Measurements from ENCODE around the gene CDHR2. TPM values are rescaled to one million over a fixed set of nuclear protein-coding genes. Genes with fewer than 3 reads are reported as not detected.

Gene CDHR2
- total RNA-seq, 1 donor from 2014 or later = under 0.01 TPM

DNA sequence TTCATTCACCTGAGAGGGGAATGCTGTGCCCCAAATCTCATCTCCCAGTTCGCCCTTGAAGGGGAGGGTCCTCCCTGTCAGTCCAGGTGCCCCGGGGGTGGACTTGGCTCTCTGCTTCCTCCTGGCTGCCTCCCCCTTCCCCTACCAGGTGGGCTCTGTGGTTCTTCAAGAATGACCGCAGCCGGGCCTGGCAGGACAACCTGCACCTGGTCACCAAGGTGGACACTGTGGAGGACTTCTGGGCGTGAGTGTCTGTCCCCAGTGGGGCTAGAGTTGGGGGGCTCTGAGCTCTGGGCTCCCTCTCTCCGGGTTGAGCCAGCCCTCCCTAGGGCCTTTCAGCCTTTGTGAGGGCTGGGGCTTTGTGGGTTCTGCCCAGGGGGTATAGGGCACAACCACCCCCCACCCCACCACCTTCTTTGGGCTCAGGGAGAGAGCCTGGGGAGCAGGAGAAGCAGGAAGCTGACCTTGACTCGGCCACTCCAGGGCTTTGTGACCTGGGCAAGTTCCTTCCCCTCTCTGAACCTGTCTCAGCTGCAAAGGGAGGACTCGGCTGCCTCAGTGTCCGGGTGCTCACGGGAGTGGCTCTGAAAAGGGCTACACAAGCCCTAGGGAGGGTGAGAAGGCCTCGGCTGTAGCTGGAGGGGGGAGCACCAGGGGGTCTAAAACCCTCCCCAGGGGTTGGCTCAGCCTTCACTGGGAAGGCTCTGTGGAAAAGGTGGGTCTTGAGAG, 94.5 kb downstream of the CDHR2 start:
- DNase-seq = no peak

DNA sequence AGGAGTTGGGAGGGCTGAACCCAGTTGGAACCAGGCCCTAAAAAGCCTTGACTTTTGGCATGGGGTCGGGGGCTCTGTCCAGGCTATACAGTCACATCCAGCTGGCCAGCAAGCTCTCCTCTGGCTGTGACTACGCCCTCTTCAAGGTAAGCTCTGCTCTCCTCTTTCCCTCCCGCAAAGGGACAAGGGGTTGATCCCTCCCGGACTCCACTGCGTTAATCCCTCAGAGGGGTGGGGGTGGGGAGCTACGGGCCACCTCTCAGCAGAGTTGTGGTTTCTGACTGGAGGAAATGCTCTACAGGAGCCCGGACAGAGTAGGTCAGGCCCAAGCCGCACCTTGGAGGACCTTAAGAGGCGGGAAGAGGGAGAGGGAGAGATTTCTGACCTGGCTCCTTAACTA, 95.2 kb downstream of the CDHR2 start:
- DNase-seq = no peak

DNA sequence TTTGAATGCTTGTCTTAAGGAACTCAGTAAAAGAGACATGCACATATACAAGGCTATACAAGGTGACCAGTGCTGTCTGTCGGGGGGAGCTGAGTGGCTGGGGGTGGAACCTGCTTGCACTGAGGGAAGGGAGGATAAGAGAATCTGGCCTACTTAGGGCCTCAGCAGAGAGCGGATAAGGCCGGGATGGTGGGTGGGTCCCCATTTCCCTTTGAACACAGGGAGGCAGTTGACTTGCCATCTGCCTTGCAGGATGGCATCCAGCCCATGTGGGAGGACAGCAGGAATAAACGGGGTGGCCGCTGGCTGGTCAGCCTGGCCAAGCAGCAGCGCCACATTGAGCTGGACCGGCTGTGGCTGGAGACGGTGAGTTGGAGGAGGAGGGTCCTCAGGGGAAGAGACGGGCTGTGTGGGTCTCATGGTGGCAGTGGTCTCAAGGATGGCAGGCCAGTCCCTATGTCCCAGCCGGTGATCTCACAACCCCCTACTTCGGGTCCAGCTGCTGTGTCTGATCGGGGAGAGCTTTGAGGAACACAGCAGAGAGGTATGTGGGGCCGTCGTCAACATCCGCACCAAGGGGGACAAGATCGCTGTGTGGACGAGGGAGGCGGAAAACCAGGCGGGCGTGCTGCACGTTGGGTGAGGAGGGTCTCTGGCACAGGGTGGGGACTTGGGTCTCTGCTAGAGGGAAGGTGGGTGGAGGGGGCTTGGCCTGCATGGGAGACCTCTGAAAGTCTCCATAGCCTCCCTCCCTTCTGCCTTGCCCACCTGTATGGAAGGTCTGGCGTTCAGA, 95.9 kb downstream of the CDHR2 start:
- no peak for DNase-seq

Other genes with a start within 250 kb of the CDHR2 start
- gene KIAA1191, start 187.6 kb upstream of the CDHR2 start, total RNA-seq = 88.0 and 101 TPM in 2 replicates
- 14.7 and 15.0 TPM in 2 replicates for gene ARL10, start 183.9 kb upstream of the CDHR2 start, total RNA-seq
- 9.8 and 14.1 TPM in 2 replicates for gene NOP16, start 160.7 kb upstream of the CDHR2 start, total RNA-seq
- 27.9 and 47.3 TPM in 2 replicates for gene HIGD2A, start 160.6 kb upstream of the CDHR2 start, total RNA-seq
- gene CLTB, start 132.8 kb upstream of the CDHR2 start, total RNA-seq = 107 and 163 TPM in 2 replicates
- gene FAF2, start 101.0 kb upstream of the CDHR2 start, total RNA-seq = 48.3 and 50.2 TPM in 2 replicates
- 4.1 and 8.6 TPM in 2 replicates for gene RNF44, start 11.9 kb upstream of the CDHR2 start, total RNA-seq
- gene GPRIN1, start 60.8 kb downstream of the CDHR2 start, total RNA-seq = 7.7 and 8.7 TPM in 2 replicates
- 0.84 and 1.4 TPM in 2 replicates for gene SNCB, start 81.2 kb downstream of the CDHR2 start, total RNA-seq
- gene EIF4E1B, start 81.3 kb downstream of the CDHR2 start, total RNA-seq = not detected in 2 replicates
- gene TSPAN17, start 98.1 kb downstream of the CDHR2 start, total RNA-seq = 51.2 and 53.6 TPM in 2 replicates

All from dermis blood vessel endothelial cell (primary cell).